G401 (cell line): ENCODE measurements around the gene GJB3. TPM values are rescaled to one million over a fixed set of nuclear protein-coding genes. Genes with fewer than 3 reads are reported as not detected.

Source experiments
- DNase-seq: peaks from one replicate; pipeline ENCODE4 v3.0.0-alpha.2; 2015; ENCODE audit warnings: low spot score
- in situ Hi-C: cut with HindIII; loops from 2 replicates; pipeline ENCODE4 v1.10.0; 2016; ENCODE audit warnings: low sequenced_read_pairs, mixed read lengths
- total RNA-seq: library from RNA; depleted of rRNA; stranded (reverse); fragments of >200 nt; shearing (Covaris generic); gene quantifications from 2 replicates; pipeline ENCODE4 v1.2.3, GENCODE V29; 2014

The GJB3 gene
- total RNA-seq, 1 experiment from 2014 or later, result not detected

DNA sequence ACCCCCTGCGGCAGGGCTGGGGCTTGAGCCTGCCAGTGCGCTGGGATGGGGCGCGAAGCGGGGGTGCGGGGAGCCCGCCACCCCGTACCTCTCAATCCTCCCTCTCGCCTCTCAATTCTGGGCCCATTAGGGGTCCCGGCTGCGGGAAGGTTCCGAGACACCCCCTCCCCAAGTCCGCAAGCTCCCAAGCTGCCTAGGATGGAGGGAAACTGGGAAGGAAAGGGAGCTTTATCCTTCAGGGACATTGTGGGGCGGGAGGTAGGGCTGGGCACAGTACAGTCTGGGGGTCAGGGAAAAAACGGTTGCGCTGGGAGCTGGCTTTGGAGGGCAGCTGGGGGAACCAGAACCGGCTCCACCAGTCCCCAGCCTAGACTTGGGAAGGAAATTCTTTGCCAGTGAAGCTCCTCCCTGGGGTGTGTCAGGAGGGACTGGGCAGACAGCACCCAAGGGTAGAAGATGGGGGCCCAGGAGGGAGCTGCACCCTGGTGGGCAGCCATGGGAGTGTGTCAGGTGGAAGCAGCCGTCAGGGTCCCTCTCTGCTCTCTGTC is 904 bp downstream of the GJB3 start:
- no peak for DNase-seq
- in situ Hi-C loops, result no loop called here

DNA sequence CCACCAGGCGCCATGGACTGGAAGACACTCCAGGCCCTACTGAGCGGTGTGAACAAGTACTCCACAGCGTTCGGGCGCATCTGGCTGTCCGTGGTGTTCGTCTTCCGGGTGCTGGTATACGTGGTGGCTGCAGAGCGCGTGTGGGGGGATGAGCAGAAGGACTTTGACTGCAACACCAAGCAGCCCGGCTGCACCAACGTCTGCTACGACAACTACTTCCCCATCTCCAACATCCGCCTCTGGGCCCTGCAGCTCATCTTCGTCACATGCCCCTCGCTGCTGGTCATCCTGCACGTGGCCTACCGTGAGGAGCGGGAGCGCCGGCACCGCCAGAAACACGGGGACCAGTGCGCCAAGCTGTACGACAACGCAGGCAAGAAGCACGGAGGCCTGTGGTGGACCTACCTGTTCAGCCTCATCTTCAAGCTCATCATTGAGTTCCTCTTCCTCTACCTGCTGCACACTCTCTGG is 3.8 kb downstream of the GJB3 start:
- no peak for DNase-seq
- in situ Hi-C loops, result no loop called here

DNA sequence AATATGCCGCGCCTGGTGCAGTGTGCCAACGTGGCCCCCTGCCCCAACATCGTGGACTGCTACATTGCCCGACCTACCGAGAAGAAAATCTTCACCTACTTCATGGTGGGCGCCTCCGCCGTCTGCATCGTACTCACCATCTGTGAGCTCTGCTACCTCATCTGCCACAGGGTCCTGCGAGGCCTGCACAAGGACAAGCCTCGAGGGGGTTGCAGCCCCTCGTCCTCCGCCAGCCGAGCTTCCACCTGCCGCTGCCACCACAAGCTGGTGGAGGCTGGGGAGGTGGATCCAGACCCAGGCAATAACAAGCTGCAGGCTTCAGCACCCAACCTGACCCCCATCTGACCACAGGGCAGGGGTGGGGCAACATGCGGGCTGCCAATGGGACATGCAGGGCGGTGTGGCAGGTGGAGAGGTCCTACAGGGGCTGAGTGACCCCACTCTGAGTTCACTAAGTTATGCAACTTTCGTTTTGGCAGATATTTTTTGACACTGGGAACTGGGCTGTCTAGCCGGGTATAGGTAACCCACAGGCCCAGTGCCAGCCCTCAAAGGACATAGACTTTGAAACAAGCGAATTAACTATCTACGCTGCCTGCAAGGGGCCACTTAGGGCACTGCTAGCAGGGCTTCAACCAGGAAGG is 4.3 kb downstream of the GJB3 start:
- in situ Hi-C loops, result no loop called here
- DNase-seq, result no peak

DNA sequence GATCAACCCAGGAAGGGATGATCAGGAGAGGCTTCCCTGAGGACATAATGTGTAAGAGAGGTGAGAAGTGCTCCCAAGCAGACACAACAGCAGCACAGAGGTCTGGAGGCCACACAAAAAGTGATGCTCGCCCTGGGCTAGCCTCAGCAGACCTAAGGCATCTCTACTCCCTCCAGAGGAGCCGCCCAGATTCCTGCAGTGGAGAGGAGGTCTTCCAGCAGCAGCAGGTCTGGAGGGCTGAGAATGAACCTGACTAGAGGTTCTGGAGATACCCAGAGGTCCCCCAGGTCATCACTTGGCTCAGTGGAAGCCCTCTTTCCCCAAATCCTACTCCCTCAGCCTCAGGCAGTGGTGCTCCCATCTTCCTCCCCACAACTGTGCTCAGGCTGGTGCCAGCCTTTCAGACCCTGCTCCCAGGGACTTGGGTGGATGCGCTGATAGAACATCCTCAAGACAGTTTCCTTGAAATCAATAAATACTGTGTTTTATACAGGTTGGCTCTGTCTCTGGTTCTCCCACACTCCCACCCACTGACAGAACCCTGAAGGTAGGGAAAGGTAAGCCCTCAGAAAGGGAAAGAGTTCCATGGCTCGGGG is 5.0 kb downstream of the GJB3 start:
- DNase-seq, result no peak
- in situ Hi-C loops, result no loop called here

DNA sequence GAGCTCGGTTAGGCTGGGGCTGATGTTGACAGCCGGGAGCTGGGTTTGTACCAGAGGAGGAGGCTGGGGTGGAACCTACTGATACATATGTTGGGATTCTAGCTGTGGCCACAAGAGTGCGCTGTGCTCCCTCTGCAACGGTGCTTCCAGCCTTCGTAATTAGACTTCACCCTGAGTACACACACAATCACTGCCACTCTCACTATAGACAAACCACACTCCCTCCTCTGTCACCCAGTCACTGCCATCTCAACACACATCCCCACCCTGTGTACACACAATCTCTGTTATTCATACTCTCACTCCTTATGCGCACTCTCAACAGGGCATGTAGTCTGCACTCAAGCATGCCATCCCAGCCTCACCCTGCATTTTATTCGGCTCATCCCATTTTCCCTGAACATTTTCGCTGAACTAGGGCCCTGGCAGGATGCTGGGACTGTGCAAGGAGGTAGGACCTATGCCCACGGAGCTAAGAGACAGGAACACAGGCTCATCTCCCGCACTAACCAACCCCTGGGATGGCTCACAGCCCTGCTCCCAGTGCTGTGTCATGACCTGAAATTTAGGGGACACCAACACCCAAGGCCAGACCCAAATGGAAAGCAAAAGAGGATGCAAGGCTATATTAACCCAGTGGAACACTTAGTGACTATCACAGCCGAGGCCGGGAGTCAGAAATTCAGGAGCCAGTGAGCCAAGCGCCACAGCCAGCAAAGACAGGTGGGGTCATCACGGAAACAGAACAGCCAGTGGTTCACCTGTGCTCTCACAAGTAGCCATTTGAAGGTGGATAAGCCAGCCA is 5.7 kb downstream of the GJB3 start:
- in situ Hi-C loops, result no loop called here
- DNase-seq, result peak; percentile 82

DNA sequence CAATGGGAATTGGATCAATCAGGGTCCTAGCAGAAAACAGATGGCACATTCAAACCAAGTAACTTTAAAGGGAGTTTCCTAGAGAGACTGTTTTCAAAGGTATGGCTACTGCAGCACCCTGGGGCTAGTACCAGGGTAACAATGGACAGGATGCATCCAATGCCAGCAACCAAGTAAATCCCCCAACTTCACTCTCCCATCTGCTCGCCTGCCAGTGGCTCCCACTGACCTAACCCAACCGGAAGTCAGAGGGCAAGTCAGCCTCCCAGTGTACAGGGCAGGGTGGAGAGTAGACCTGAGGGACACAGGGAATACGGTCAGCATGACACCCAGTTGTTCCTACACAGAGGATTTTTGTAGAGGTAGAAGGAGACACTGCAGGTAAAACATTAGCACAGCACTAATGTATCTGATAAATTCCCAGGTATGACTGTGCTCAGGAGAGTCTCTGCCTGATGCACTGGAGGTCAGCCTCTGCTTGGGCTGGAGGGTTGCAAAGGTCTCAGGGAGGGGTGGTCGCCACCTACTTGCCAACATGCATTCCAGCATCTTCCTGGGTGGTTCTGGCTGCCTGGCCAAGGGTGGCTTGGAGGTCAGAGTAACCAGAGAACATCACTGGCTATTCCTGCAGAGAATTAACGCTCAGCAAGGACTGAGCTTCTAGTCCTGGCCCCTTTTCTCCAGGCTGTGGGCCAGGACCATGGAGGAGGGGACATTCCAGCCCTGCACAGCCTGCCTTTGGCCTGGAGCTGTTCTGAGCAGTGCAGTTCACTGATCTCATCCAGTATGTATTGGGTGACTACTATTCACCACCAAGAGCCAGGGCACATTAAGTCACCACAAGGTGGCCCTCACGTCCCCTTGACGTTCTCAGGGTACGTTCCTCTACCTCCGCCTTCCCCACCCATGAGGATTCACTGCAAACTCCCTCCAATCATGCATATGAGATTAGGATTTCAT is 6.7 kb downstream of the GJB3 start:
- in situ Hi-C loops, result no loop called here
- no peak for DNase-seq

DNA sequence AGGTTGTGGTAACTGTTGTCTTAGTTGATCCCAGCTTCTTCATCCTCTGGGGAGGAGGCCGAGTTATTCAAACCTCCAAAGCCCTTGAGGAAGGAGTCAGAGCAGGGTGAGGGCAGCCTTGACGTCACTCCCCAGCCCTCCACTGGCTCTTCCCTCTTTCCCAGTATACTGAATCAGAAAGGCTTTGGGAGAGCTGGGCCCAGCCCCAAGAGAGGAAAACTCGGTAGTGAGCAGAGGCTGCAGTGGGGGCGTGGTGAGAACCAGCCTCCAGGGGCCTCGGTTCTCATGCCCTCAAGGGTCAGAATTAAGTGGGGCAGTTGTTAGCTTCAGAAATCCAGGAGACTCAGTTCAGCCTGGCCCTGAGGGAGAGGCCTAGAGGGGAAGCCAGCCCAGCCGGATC is 10.0 kb downstream of the GJB3 start:
- DNase-seq, result no peak
- in situ Hi-C loops, result no loop called here

DNA sequence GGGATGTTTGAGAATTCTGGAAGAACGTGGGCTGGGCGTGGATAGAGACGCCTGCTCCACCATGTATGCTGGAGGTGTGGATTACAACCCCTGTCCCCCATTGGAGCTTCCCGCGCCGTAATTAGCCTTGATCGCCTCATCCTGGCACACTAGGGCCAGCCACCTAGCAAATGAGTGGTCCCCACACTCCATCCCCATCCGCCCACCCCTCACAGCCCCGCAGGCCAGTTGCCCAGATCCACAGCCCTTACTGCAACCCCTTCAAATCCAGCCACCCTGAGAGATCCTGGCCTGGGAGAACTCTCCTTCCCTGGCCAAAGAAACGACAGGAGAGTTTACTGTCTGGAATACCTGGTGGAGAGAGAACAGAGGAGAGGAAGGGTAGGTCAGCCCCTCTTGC is 11.4 kb downstream of the GJB3 start:
- DNase-seq, result no peak
- in situ Hi-C loops, result no loop called here

DNA sequence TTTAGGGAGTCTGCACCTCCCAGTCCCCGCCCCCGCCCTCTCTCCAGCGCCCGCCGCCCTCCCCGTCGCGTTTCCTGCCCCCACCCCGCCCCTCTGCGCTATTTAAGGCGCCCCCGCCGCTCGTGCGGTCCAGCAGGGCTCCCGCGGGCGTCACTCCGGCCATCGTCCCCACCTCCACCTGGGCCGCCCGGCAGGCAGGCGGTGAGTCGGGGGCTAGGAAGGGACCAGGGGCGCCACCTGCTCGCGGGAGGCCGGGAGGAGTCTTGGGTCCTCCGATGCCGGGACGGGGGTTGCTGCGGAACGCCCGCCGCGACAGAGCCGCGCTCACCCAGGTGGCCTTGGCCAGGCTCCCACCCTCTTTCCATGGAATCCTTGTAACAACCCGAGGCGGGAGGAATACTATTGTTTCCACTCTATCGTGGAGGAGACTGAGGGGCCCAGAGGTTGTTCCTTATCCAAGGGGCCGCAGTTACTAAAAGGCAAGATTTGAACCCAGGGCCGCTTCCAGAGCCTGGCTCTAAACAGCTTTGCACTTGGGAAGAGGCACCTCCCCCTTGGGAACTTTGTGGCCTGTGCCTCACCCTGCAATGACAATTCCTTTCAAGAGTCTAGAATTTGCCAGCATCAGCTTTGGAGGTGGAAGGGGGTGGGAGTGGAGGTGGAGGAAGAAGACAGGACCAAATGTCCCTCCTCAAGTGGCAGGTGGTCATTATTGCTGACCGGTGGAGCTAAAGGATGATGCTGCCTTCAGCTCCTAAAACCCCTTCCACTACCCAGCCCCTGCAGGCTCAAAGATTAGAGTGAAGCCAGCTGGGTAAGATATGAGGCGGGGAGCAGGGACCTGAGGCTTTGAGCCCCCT is 12.1 kb downstream of the GJB3 start, which contains the start of gene GJA4:
Gene GJA4, plus strand, starts transcription at position 132 of the 860 bp plus-strand sequence. CDS start 1,215 bp downstream, outside the sequence.
- in situ Hi-C loops, result no loop called here

DNA sequence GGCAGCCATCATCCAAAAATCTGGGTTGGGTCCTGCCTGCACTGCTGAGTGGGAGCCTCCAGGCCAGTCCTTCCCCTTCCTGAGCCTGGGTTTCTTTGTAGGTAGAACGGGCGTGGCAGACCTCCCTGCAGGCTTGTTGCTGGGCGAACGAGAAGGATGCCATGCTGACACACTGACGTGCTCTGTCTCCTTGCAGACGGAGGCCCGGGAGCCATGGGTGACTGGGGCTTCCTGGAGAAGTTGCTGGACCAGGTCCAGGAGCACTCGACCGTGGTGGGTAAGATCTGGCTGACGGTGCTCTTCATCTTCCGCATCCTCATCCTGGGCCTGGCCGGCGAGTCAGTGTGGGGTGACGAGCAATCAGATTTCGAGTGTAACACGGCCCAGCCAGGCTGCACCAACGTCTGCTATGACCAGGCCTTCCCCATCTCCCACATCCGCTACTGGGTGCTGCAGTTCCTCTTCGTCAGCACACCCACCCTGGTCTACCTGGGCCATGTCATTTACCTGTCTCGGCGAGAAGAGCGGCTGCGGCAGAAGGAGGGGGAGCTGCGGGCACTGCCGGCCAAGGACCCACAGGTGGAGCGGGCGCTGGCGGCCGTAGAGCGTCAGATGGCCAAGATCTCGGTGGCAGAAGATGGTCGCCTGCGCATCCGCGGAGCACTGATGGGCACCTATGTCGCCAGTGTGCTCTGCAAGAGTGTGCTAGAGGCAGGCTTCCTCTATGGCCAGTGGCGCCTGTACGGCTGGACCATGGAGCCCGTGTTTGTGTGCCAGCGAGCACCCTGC is 13.2 kb downstream of the GJB3 start:
- in situ Hi-C loops, result no loop called here
- DNase-seq, result no peak

More for the DNA sequence above, 12.1 kb downstream of the GJB3 start, which contains the start of gene GJA4:
- no peak for DNase-seq

DNA sequence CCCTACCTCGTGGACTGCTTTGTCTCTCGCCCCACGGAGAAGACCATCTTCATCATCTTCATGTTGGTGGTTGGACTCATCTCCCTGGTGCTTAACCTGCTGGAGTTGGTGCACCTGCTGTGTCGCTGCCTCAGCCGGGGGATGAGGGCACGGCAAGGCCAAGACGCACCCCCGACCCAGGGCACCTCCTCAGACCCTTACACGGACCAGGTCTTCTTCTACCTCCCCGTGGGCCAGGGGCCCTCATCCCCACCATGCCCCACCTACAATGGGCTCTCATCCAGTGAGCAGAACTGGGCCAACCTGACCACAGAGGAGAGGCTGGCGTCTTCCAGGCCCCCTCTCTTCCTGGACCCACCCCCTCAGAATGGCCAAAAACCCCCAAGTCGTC is 13.8 kb downstream of the GJB3 start:
- in situ Hi-C loops, result no loop called here
- DNase-seq, result no peak

DNA sequence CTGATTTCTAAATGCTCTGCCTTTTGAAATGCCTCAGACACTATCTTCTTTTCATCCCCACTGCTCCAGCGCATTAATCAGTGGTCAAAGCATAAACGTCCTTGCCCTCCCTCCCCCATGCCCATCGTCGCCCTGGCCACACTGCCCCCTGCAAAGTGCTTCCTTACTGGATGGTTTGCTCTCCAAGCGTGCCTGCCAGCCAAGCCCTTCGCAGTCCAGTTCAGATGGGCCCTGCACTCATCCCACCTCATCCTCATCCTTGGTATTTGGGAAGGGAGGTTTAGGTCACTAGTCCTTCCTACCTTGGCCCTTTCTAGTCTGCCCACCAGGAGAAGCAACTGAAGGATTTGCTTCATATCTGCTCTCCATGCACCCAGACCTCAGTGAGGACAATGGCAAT is 14.9 kb downstream of the GJB3 start:
- in situ Hi-C loops, result no loop called here
- DNase-seq, result no peak

DNA sequence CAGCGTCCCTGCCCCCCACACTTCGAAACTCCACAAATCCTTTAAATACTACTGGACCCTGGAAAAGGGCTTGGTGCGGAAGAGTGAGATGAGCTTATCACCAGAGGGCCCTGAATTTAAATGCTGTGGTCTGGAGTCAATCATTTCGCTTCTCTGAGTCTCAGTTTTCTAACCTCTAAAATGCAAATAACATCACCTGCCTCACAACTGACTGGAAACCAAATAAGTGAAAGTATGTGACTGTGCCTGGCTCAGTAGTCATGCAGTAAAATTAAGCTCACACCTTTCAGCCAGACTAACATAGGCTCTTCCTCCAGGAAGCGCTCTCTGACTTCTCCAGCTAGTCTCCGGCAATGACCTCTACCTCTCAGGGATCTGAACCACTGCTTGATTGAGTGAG is 16.0 kb downstream of the GJB3 start:
- DNase-seq, result no peak
- in situ Hi-C loops, result no loop called here

DNA sequence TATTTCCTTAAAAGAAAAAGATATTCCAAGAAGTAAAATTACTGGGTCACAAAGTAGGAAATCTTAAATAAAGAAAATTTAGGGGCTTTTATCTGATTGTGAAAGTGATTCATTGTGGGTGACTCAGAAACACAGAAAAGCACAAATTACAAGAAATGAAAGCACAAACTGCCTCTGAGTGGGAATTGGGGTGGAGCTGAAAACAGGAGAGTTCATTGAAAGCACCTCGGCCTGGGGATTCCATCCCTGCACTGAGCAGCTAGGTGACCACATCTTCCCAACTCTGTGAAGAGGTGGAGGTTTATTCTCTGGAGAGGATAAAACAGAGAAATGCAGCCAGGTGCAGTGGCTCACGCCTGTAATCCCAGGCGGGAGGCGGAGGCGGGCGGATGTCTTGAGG is 19.2 kb downstream of the GJB3 start:
- DNase-seq, result no peak
- in situ Hi-C loops, result no loop called here

DNA sequence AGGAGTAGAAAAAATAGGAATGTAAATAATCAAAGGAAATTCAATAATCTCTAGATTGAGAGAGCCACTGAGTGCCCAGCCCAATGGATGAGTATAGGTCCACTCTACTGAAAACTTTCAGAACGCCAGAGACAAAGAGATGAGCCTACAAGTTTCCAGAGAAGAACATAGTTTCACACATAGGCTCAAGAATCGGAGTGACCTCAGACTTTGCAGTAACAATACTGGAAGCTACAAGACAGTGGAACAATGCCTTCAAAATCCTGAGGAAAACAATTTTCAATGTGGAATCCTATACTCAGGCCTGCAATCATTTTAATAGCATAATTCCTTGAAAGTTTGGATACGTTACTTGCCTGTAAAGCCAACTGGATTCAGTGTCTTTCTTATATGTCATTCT is 22.8 kb downstream of the GJB3 start:
- in situ Hi-C loops, result no loop called here
- no peak for DNase-seq

DNA sequence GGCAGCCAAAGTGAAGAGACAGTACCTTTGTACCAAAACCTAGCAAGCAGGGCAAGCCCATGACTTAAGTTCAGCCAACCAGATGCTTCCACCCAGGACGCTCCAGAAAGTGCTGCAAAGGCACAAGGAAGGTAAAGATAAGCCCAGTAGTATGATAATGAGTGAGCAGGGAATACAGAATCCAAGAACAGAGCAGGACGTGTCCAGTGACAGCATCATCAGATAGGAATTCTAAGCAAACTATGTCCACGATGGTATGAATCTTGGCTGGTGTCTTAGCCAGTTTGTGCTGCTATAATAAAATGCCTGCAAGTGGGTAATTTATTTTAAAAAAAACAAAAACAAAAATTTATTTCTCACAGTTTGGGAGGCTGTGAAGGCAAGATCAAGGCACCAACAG is 25.4 kb downstream of the GJB3 start:
- in situ Hi-C loops, result no loop called here
- DNase-seq, result no peak

DNA sequence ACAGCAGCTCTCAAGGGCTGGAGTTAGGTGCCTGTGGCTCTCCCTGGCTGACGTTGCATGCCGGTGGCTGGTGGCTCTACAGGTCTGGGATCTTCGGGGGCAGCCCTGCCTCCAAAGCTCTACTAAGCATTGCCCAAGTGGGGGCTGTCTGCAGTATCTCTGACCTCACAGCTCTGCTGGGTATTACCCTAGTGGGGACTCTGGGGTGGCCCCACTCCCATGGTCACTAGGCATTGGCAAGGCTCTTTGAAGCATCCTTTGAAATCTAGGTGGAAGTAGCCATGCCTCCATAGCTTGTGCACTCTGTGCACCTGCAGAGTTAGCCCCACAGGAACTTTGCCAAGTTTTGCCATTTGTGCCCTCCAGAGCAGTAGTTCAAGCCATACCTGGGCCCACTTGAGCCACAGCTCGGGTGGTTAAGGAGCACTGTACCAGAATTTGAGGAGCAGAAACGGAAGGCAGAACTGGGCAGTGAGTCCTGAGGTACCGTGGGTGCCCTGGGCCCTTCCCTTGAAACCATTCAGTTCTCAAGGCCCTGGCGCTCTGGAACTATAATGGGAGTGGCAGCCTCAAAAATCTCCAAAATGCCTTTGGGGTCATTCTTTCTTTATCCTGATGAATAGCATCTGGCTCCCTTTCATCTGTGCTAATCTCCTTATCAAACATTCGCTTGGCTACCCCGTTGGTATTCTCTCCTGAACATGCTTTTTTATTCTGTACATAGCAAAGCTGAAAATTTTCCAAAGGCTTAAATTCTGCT is 27.2 kb downstream of the GJB3 start:
- in situ Hi-C loops, result no loop called here
- DNase-seq, result no peak
